G401.6 (cell line): Measurements from ENCODE around the gene ANKLE2.

Experiments
- FAIRE-seq: peaks from 2 replicates; lab custom pipeline; 2012; peaks lifted over from hg19 to GRCh38; lab: Jason Lieb, UNC

ANKLE2 gene

DNA sequence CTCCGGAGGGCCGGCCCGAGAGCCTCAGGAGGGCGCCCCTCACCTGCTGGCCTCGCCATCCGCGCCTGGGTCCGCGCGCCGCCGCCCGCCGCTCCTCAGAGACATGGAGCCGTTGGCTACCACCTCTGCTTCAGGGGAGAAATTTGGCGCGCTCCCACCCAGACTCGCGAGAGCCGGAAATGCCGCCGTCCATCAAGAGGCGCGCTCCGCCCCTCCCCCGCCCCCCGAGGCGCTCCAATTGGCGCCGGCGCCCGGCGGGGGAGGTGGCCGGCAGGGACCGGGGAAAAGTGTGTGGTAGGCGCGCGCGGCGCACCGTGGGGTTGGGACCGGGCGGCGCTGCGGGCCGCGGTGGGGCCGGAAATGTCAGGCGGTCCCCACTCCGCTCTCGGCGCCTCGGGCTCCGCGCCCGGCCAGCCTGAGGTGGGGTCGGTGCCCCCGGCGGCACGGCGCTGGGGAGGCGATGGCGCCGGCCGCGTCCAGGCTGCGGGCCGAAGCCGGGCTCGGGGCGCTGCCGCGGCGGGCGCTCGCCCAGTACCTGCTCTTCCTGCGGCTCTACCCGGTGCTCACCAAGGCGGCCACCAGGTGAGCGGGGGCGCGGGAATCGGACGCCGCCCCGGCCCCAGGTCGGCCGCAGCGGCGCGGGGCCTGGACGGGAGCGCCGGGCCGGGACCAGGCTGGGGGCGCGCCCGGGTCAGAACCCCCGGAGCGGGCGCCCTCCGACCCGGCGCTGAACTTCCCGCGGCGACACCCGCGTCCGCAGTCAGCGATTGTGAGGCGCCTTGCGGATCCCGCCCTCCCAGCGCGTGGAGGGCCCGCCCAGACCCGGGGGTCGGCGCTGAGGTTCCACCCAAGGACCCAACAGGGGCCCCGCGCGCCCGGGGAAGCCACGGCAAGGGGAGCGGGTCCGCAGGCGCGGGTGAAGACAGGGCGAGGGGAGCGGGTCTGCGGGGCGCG lies 74.1 kb downstream of the ANKLE2 start, which contains the start of the genes POLE and PXMP2:
TSS of gene POLE (minus strand) at position 132 of the 954 bp plus-strand sequence. CDS start at position 105, 27 bp downstream.
TSS of gene PXMP2 (plus strand) at position 377 of the 954 bp plus-strand sequence. CDS start at position 461, 84 bp downstream.
- FAIRE-seq = no peak

GRCh38 chr12:132686825-132687210 lies 74.8 kb downstream of the ANKLE2 start:
- FAIRE-seq = no peak

DNA sequence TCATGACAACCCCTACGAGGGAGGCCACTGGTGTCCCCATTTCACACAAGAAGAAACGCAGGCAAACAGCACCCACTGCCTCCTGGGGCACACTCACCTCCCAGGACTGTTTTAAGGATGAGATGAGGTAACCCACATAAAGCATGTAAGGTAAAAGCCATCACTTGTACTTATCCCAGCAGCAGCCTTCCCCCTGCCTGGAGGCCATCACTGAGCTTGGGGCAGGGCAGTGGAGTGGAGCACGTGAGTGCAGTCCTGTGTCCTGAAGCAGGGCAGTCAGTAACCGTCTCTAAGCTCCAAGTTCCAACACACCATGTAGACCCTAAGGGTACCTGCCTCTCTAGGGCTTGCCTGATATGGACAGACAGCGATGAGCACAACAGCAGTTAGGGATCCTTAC lies 76.2 kb downstream of the ANKLE2 start:
- no peak for FAIRE-seq

- FAIRE-seq = no peak
Observed at GRCh38 chr12:132677492-132677891, 84.1 kb downstream of the ANKLE2 start.

GRCh38 chr12:132675757-132676432 lies 85.7 kb downstream of the ANKLE2 start:
- FAIRE-seq = no peak
